Measurements from ENCODE around the gene HDDC3.

Gene HDDC3

GRCh38 chr15:90931828-90932659 is at the start of gene HDDC3:
Gene HDDC3, minus strand, starts transcription at chr15:90932549. Its CDS starts 9 bp downstream, at chr15:90932540.
- peak; percentile 95 for TF ChIP-seq CTCF (IDR thresholded peaks at IDR 0.05; ENCODE audit: control insufficient read depth, extremely low read depth, insufficient read depth)
- peak; percentile 66 for DNase-seq (ENCODE audit: low read depth)
- peak within 1 kb of the TSS; percentile 91 for H3K4me3 ChIP-seq (ENCODE audit: low read depth, low read length)

- TF ChIP-seq CTCF (IDR thresholded peaks at IDR 0.05; ENCODE audit: control insufficient read depth, extremely low read depth, insufficient read depth): no peak
- no peak for DNase-seq (ENCODE audit: low read depth)
- no peak overlapping the region for H3K4me3 ChIP-seq (ENCODE audit: low read depth, low read length)
Observed at GRCh38 chr15:90982135-90982534, 49.8 kb upstream of the HDDC3 start.

- TF ChIP-seq CTCF (IDR thresholded peaks at IDR 0.05; ENCODE audit: control insufficient read depth, extremely low read depth, insufficient read depth): no peak
- DNase-seq (ENCODE audit: low read depth): no peak
- no peak overlapping the region for H3K4me3 ChIP-seq (ENCODE audit: low read depth, low read length)
Observed at GRCh38 chr15:90981681-90982080, 49.3 kb upstream of the HDDC3 start.

GRCh38 chr15:90979582-90979981 is 47.2 kb upstream of the HDDC3 start:
- no peak overlapping the region for H3K4me3 ChIP-seq (ENCODE audit: low read depth, low read length)
- TF ChIP-seq CTCF (IDR thresholded peaks at IDR 0.05; ENCODE audit: control insufficient read depth, extremely low read depth, insufficient read depth): no peak
- DNase-seq (ENCODE audit: low read depth): no peak

GRCh38 chr15:90974216-90974615 is 41.9 kb upstream of the HDDC3 start:
- DNase-seq (ENCODE audit: low read depth): no peak
- no peak overlapping the region for H3K4me3 ChIP-seq (ENCODE audit: low read depth, low read length)
- no peak for TF ChIP-seq CTCF (IDR thresholded peaks at IDR 0.05; ENCODE audit: control insufficient read depth, extremely low read depth, insufficient read depth)

GRCh38 chr15:90972133-90972532 is 39.8 kb upstream of the HDDC3 start:
- TF ChIP-seq CTCF (IDR thresholded peaks at IDR 0.05; ENCODE audit: control insufficient read depth, extremely low read depth, insufficient read depth): no peak
- no peak overlapping the region for H3K4me3 ChIP-seq (ENCODE audit: low read depth, low read length)
- DNase-seq (ENCODE audit: low read depth): no peak

GRCh38 chr15:90970274-90970673 is 37.9 kb upstream of the HDDC3 start:
- DNase-seq (ENCODE audit: low read depth): no peak
- no peak for TF ChIP-seq CTCF (IDR thresholded peaks at IDR 0.05; ENCODE audit: control insufficient read depth, extremely low read depth, insufficient read depth)
- no peak overlapping the region for H3K4me3 ChIP-seq (ENCODE audit: low read depth, low read length)

Data from LNCaP clone FGC (cell line).